ENCODE results near the gene SLC38A8. TPM values are rescaled to one million over a fixed set of nuclear protein-coding genes. Genes with fewer than 3 reads are reported as not detected.

Gene SLC38A8
- total RNA-seq, 4 donors from 2014 or later, result not detected

- Histone ChIP-seq H3K27ac (no peak overlapping the region), H3K4me3 (no peak overlapping the region), H3K27me3 (peaks cover 21% of the 10 kb centered on the region), H3K36me3 (no peaks in the 10 kb centered on the region), H3K4me1 (peaks cover 0 to 11% (median 4%) of the 10 kb centered on the region in 3 donors), H3K9me3 (no peaks in the 10 kb centered on the region)
- TF ChIP-seq CTCF (IDR thresholded peaks at IDR 0.05) (no peak), EP300 (IDR thresholded peaks at IDR 0.05) (no peak), POLR2A (IDR thresholded peaks at IDR 0.05) (no peak), POLR2AphosphoS5 (IDR thresholded peaks at IDR 0.05) (no peak)
- 80% methylated on average over 2 of the region's 13 CpGs; no CpG with 5 or more reads in 1 of the 2 donors for WGBS, 2 donors (ENCODE audit: low coverage in 1 of 2)
- no peak for ATAC-seq
Observed at GRCh38 chr16:83998091-83998490, 44.5 kb downstream of the SLC38A8 start.

DNA sequence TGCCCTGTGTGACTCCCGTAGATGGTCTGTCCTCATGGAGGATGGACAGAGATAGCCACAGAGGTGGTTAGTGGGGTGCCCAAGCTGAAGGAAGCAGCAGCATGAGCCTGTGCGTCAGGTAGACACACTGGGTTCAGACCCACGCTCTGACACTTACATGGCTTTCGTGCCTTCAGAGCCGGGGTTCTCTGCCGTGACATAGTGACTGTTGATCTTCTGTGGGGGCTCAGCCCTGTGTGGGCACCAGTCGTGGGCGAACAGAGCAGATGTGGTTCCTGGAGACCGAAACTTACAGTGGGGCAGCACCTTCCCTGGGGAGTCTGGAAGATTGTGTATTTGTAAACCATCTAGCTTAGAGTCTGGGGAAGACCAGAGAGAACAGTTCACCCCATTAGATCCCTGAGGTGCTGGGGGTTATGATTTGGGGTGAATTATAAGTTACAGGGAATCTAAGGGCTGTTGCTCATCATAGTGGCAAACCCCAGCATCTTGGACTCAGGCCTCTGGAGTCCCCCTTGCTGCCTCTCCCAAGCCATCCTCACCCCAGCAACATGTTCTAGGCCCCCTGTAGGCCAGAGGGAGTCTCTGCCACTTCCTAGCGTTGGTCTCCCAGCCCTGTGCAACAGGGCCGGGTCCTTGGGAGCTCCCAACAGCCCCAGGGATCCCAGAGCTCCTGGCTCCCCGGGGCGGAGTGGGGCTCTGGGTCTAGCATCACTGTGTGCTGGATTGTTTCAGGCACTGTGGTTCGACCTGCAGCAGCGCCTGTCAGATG lies 45.9 kb downstream of the SLC38A8 start:
- Histone ChIP-seq H3K4me3 (no peak overlapping the region), H3K36me3 (no peaks in the 10 kb centered on the region), H3K4me1 (peaks cover 0 to 20% (median 4%) of the 10 kb centered on the region in 3 donors), H3K27me3 (peaks cover 7% of the 10 kb centered on the region), H3K27ac (no peak overlapping the region), H3K9me3 (no peaks in the 10 kb centered on the region)
- ATAC-seq, result no peak
- TF ChIP-seq EP300 (IDR thresholded peaks at IDR 0.05) (no peak), POLR2AphosphoS5 (IDR thresholded peaks at IDR 0.05) (no peak), CTCF (IDR thresholded peaks at IDR 0.05) (no peak), POLR2A (IDR thresholded peaks at IDR 0.05) (no peak)
- 79% methylated on average over 9 of the region's 15 CpGs; no CpG with 5 or more reads in 1 of the 2 donors for WGBS, 2 donors (ENCODE audit: low coverage in 1 of 2)

DNA sequence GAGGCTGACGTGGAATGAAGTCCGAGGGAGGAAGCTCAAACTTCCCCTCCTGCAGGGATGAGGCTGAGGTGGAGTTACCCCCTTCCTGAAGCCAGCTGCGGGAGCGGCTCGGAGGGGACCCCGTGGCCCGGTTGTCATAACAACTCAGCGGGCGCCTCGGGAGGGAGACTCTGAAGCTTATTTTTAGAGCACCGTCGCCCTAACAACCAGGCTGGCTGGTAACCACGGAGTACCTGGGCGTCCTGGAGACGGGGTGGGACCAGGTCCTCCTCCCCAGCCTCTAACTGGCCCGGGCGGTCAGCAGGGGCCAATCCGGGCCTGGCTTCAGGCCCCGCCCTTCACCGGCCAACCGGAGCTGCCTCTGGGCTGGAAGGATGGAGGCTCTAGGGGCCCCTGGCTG lies 46.8 kb downstream of the SLC38A8 start:
- no peaks in the 10 kb centered on the region for H3K9me3 ChIP-seq
- H3K4me1 ChIP-seq, result peaks cover 0 to 20% (median 4%) of the 10 kb centered on the region in 3 donors
- H3K27me3 ChIP-seq, result peaks cover 8% of the 10 kb centered on the region
- ATAC-seq, result peak; percentile 47
- no peaks in the 10 kb centered on the region for H3K36me3 ChIP-seq
- H3K4me3 ChIP-seq, result no peak overlapping the region
- H3K27ac ChIP-seq, result no peak overlapping the region
- 0% methylated on average over 2 of the region's 21 CpGs; no CpG with 5 or more reads in 1 of the 2 donors for WGBS, 2 donors (ENCODE audit: low coverage in 1 of 2)
- TF ChIP-seq CTCF (IDR thresholded peaks at IDR 0.05) (no peak), EP300 (IDR thresholded peaks at IDR 0.05) (no peak), POLR2AphosphoS5 (IDR thresholded peaks at IDR 0.05) (no peak), POLR2A (IDR thresholded peaks at IDR 0.05) (no peak)

DNA sequence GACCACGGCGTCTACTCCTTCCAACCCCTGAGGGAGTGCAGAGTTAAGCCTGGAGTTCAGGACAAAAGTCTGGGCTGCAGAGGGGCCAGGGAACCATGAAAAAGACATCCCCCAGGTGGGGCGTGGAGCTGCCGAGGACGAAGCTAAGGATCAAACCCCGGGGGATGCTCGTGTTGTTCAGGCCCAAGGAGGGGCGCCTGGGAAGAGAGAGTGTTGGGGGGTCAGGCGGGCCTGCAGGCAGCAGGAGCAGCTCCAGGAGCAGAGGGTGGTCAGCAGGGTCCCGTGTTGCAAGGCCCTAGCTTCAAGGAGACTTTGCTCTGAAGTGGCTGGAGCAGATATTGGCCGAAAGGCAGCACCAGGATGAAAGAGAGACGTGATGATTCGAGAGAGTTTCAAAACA lies 47.9 kb downstream of the SLC38A8 start:
- no peak for TF ChIP-seq POLR2A (IDR thresholded peaks at IDR 0.05)
- no peak for TF ChIP-seq CTCF (IDR thresholded peaks at IDR 0.05)
- TF ChIP-seq EP300 (IDR thresholded peaks at IDR 0.05), result no peak
- Histone ChIP-seq H3K27me3 (peaks cover 19% of the 10 kb centered on the region), H3K4me1 (peaks cover 0 to 20% (median 4%) of the 10 kb centered on the region in 3 donors), H3K36me3 (no peaks in the 10 kb centered on the region), H3K4me3 (no peak overlapping the region), H3K9me3 (no peaks in the 10 kb centered on the region), H3K27ac (no peak overlapping the region)
- WGBS, 2 donors (ENCODE audit: low coverage in 1 of 2), result 66 to 80% methylated on average over 2 to 10 of the region's 13 CpGs
- ATAC-seq, result no peak

- TF ChIP-seq CTCF (IDR thresholded peaks at IDR 0.05) (no peak), POLR2A (IDR thresholded peaks at IDR 0.05) (no peak), EP300 (IDR thresholded peaks at IDR 0.05) (no peak), POLR2AphosphoS5 (IDR thresholded peaks at IDR 0.05) (no peak)
- ATAC-seq, result no peak
- Histone ChIP-seq H3K27me3 (peaks cover 25% of the 10 kb centered on the region), H3K36me3 (no peaks in the 10 kb centered on the region), H3K4me3 (no peak overlapping the region), H3K9me3 (no peaks in the 10 kb centered on the region), H3K4me1 (peaks cover 0 to 20% (median 4%) of the 10 kb centered on the region in 3 donors), H3K27ac (no peak overlapping the region)
- 50 to 85% methylated on average over 2 of the region's 8 CpGs for WGBS, 2 donors (ENCODE audit: low coverage in 1 of 2)
Observed at GRCh38 chr16:83994087-83994486, 48.5 kb downstream of the SLC38A8 start.
